OCI-LY3 (cell line): ENCODE data around the gene LACTB.

ENCODE experiments used
- EZH2phosphoT487 ChIP-seq: fragments of 200-600 bp; shearing (Covaris generic); IDR thresholded peaks from 2 replicates; pipeline ENCODE4 v1.6.1; 2018; ENCODE audit warnings: antibody characterized with exemption, mixed run types, low read depth
- TF ChIP-seq, protein P1 (sequence below): fragments of 200-600, 300-600 bp; sonication (generic); IDR thresholded peaks from 2 replicates; pipeline ENCODE4 v1.5.1; 2014; ENCODE audit warnings: antibody characterized with exemption, low read length, low read depth

- TF ChIP-seq, protein P1, sequence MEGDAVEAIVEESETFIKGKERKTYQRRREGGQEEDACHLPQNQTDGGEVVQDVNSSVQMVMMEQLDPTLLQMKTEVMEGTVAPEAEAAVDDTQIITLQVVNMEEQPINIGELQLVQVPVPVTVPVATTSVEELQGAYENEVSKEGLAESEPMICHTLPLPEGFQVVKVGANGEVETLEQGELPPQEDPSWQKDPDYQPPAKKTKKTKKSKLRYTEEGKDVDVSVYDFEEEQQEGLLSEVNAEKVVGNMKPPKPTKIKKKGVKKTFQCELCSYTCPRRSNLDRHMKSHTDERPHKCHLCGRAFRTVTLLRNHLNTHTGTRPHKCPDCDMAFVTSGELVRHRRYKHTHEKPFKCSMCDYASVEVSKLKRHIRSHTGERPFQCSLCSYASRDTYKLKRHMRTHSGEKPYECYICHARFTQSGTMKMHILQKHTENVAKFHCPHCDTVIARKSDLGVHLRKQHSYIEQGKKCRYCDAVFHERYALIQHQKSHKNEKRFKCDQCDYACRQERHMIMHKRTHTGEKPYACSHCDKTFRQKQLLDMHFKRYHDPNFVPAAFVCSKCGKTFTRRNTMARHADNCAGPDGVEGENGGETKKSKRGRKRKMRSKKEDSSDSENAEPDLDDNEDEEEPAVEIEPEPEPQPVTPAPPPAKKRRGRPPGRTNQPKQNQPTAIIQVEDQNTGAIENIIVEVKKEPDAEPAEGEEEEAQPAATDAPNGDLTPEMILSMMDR = no peak
- no peak for TF ChIP-seq EZH2phosphoT487
These were observed 43.7 kb upstream of the LACTB start for GRCh38 chr15:63077952-63078351.
